Fibroblast of lung (primary cell): Measurements from ENCODE around the gene EFNA5.

Experiments
- CTCF ChIP-seq, 2 donors: IDR thresholded peaks in 1 of 2; conservative IDR thresholded peaks in 1 of 2; 1 replicate in 1 of 2; 2 replicates in 1 of 2; pipeline ENCODE4 v1.5.1; 2011 to 2012; ENCODE audit warnings: low read length in 2 of 2, control low read depth in 1 of 2, inconsistent platforms in 1 of 2, low read depth in 1 of 2, mild to moderate bottlenecking in 1 of 2
- EZH2 ChIP-seq: IDR thresholded peaks from 2 replicates; pipeline ENCODE4 v1.5.1; 2012; ENCODE audit warnings: low read length, control low read depth, mild to moderate bottlenecking; ENCODE audit errors: missing control alignments

GRCh38 chr5:107524111-107524510, 146.6 kb downstream of the EFNA5 start:
- TF ChIP-seq CTCF (conservative IDR thresholded peaks at IDR 0.05 in 1 of 2, IDR thresholded peaks at IDR 0.05 in 1 of 2; ENCODE audit: low read depth in 1 of 2, low read length in 2 of 2): no peak
- TF ChIP-seq EZH2: no peak
